Effector memory CD8-positive, alpha-beta T cell (primary cell): ENCODE results near the gene METTL21A.
"Not testable (repeated sequence)": the region's sequence is repeated elsewhere in the genome, so short reads cannot be mapped to it uniquely, and the experiment has no call there.

ENCODE experiments used
- ATAC-seq: fragments of 150-1000 bp; cut with Tn5 transposase; replicated peaks from 2 replicates; pipeline ENCODE4 v1.10.0; 2021; ENCODE audit warnings: mild to moderate bottlenecking, moderate library complexity
- DNase-seq, 3 experiments: peaks; one replicate each; pipeline ENCODE4 v3.0.0; 2021
- H3K27ac Mint-ChIP-seq, 2 donors: one replicate each; pipeline ENCODE4 v1.8.0; 2022; ENCODE audit warnings: mild to moderate bottlenecking in 2 of 2, mixed read lengths in 2 of 2, moderate library complexity in 2 of 2
- H3K27me3 Mint-ChIP-seq, 2 donors: one replicate each; pipeline ENCODE4 v1.8.0; 2022; ENCODE audit warnings: mixed read lengths in 2 of 2
- H3K36me3 Mint-ChIP-seq: one replicate; pipeline ENCODE4 v1.8.0; 2022; ENCODE audit warnings: mild to moderate bottlenecking, moderate library complexity, mixed read lengths; ENCODE audit not compliant: insufficient read depth
- H3K4me1 Mint-ChIP-seq, 2 donors: one replicate each; pipeline ENCODE4 v1.8.0; 2022; ENCODE audit warnings: low read depth in 2 of 2, mixed read lengths in 2 of 2
- H3K4me3 Mint-ChIP-seq, 2 donors: one replicate each; pipeline ENCODE4 v1.8.0; 2022; ENCODE audit warnings: mild to moderate bottlenecking in 2 of 2, mixed read lengths in 2 of 2, moderate library complexity in 2 of 2
- H3K9me3 Mint-ChIP-seq, 2 donors: one replicate each; pipeline ENCODE4 v1.8.0; 2022; ENCODE audit warnings: mixed read lengths in 2 of 2
- total RNA-seq, 9 experiments: gene quantifications; one replicate each; lab custom pipeline; 2026; lab: John Stamatoyannopoulos, UW

Gene METTL21A
- total RNA-seq, result 8.7 to 23.9 (median 17.1) reads per million in 9 experiments

DNA sequence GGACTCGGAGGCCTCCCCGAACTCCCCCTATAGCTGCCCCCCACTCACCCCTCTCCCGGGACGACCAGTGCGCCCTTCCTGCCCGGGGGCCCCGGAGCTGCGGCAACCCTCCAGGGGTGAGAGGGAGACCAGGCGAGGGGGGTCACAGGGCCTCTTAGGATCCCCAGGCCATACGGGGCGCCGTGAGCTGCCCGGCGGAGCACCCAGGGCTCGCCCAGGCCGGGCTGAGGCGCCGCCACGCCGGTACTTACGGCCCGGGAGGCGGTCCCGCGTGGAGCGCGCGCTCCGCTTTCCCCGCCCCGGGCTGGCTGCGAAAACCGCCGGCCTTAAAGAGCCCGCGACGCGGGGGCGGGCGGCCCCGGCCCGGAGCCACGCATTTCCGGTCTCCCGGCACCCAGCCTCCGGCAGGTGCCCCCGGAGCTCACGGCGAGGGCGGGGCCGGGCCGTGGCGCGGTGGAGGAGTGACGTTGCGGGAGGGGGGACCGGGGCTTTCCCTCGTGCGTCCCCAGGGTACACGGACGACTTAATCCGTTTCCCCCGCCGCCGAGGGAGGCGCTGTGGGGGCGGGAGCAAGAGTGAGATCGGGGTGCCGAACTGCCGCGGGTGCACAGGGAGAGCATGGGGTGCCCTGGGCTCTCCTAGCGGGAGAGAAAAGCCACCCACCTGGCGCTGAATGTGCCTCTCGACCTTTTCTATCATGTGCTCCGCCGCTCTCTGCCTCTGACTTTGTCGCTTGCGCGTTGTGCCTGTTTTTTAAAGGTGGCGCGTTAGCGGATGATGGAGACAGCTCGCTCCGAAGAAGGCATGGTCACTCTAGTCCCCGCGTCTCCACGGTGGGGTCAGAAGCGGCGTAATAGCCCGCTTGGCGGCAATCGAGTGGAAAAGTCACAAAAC, at the start of gene METTL21A:
TSS of gene METTL21A (minus strand) at position 381 of the 894 bp plus-strand sequence. CDS start 1,019 bp downstream, outside the sequence.
- ATAC-seq (peak; percentile 76), DNase-seq (peak; percentile 96)
- Mint-ChIP-seq H3K36me3 (peaks cover 40% of the 10 kb centered on the region), H3K27me3 (no peaks in the 10 kb centered on the region), H3K9me3 (no peaks in the 10 kb centered on the region), H3K27ac (peak within 1 kb of the TSS; percentile 83 to 89), H3K4me3 (peak within 1 kb of the TSS; percentile 92 to 93), H3K4me1 (peaks cover 21 to 32% of the 10 kb centered on the region in 2 donors)

DNA sequence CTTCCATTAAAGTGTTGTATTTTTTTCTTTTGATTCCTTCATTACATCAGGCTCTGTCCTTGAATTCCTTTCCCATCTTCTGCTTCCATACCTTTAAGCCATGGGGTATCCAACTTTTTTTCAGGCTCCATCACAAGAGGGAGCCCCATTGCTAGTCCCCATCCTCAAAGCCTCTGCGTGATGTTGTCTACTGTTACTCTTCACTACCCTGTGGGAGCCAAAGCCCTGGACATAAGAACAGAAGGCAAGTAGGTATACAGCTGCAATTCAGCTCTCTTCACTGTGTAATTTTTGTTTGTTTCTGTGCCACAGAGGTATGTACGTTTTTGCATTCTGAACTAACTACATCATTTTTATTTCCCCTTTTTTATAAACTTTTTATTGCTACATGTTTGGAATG, 49.6 kb upstream of the METTL21A start:
- Mint-ChIP-seq H3K4me1 (no peaks in the 10 kb centered on the region), H3K27me3 (peaks cover 11 to 29% of the 10 kb centered on the region in 2 donors), H3K36me3 (no peaks in the 10 kb centered on the region), H3K4me3 (no peak overlapping the region), H3K9me3 (no peaks in the 10 kb centered on the region), H3K27ac (no peak overlapping the region)
- ATAC-seq (no peak), DNase-seq (no peak)

DNA sequence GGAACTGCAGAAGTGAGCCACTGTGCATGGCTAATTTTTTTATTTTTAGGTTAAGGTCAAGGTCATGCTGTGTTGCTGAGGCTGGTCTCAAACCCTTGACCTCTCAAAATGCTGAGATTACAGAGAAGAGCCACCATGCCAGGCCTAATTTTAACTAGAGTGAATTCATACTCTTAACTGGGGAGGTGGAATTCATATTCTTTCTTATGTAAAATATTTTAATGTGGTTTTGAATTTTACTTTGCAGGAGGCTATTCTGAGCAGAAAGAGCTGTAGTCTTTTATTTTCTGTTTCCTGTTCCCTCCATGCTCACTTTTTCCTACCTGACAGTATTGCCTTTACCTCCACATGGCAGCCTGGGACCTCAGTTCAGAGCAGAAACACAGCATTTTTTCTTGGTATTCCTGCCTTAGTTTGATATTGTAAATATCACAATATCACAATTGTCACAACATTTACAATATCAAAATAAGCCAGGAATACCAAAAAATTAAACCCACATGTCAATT, 49.1 kb upstream of the METTL21A start:
- Mint-ChIP-seq H3K27ac (no peak overlapping the region), H3K9me3 (no peaks in the 10 kb centered on the region), H3K27me3 (peaks cover 6 to 24% of the 10 kb centered on the region in 2 donors), H3K36me3 (no peaks in the 10 kb centered on the region), H3K4me3 (no peak overlapping the region), H3K4me1 (no peaks in the 10 kb centered on the region)
- DNase-seq, result no peak
- ATAC-seq, result no peak

GRCh38 chr2:207673431-207673830, 48.2 kb upstream of the METTL21A start:
- no peaks in the 10 kb centered on the region for H3K36me3 Mint-ChIP-seq
- H3K4me3 Mint-ChIP-seq, result no peak overlapping the region
- no peaks in the 10 kb centered on the region for H3K9me3 Mint-ChIP-seq
- DNase-seq (no peak), ATAC-seq (no peak)
- H3K27me3 Mint-ChIP-seq, result peaks cover 6 to 22% of the 10 kb centered on the region in 2 donors
- H3K4me1 Mint-ChIP-seq, result no peaks in the 10 kb centered on the region
- H3K27ac Mint-ChIP-seq, result no peak overlapping the region

GRCh38 chr2:207670887-207671286, 45.7 kb upstream of the METTL21A start:
- Mint-ChIP-seq H3K27me3 (peaks cover 2 to 9% of the 10 kb centered on the region in 2 donors), H3K36me3 (no peaks in the 10 kb centered on the region), H3K4me1 (no peaks in the 10 kb centered on the region), H3K9me3 (no peaks in the 10 kb centered on the region), H3K4me3 (no peak overlapping the region), H3K27ac (no peak overlapping the region)
- no peak for ATAC-seq
- DNase-seq, result no peak

GRCh38 chr2:207663870-207664545, 38.8 kb upstream of the METTL21A start:
- Mint-ChIP-seq H3K9me3 (no peaks in the 10 kb centered on the region), H3K36me3 (no peaks in the 10 kb centered on the region), H3K27ac (no peak overlapping the region), H3K27me3 (no peaks in the 10 kb centered on the region), H3K4me3 (no peak overlapping the region), H3K4me1 (no peaks in the 10 kb centered on the region)
- ATAC-seq (no peak), DNase-seq (no peak)

DNA sequence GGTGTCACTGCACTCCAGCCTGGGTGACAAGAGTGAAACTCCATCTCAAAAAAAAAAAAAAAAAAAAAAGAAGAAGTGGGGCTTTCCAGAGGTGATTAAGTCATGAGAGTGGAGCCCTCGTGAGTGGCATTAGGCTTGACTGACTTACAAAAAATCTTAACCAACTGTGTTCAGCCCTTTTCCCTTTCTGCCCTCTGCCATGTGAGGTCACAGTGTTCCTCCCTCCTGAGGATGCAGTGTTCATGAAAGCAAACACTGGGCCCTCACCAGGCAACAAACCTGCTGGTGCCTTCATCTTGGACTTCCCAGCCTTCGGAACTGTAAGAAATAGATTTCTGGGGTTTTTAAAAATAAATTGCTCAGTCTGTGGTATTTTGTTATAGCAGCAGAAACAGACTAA, 37.0 kb upstream of the METTL21A start:
- no peak overlapping the region for H3K27ac Mint-ChIP-seq
- H3K9me3 Mint-ChIP-seq, result no peaks in the 10 kb centered on the region
- no peak overlapping the region for H3K4me3 Mint-ChIP-seq
- H3K36me3 Mint-ChIP-seq, result no peaks in the 10 kb centered on the region
- DNase-seq, result no peak
- H3K4me1 Mint-ChIP-seq, result no peaks in the 10 kb centered on the region
- no peaks in the 10 kb centered on the region for H3K27me3 Mint-ChIP-seq
- ATAC-seq, result peak; percentile 69

DNA sequence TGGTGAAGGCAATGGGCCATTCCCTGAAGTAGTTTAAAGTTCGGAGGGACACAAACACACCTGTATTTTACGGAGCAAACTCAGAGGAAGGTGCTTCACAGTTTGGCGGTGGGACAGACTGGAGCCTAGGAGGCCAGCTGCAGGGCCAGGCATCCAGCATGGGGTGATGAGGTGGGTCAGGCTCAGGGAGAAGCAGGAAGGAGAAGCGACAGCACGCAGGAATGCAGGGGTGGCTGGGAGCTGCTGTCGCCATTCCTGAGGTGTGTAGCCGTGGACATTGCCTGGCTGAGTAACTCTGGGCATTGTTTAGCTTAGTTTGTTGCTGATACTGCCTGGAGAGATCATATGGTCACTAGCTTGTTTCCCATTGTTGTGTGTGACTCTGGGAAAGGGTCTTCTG, 35.8 kb upstream of the METTL21A start:
- no peaks in the 10 kb centered on the region for H3K4me1 Mint-ChIP-seq
- no peaks in the 10 kb centered on the region for H3K9me3 Mint-ChIP-seq
- no peaks in the 10 kb centered on the region for H3K27me3 Mint-ChIP-seq
- H3K36me3 Mint-ChIP-seq, result no peaks in the 10 kb centered on the region
- no peak overlapping the region for H3K27ac Mint-ChIP-seq
- DNase-seq (no peak), ATAC-seq (no peak)
- no peak overlapping the region for H3K4me3 Mint-ChIP-seq

DNA sequence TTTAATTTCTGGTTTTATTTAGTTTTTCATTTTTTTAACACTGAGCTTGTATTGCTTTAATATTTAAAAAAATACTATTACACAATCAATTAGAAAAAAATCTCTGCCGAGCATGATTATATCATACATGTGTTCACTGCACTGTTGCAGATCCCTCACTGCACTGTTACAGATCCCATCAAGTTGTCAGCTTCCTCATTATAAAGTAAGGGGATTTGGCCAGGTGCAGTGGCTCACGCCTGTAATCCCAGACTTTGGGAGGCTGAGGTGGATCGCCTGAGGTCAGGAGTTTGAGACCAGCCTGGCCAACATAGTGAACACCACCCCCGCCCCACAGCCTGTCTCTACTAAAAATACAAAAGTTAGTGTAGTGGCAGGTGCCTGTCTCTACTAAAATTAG, 33.0 kb upstream of the METTL21A start:
- ATAC-seq (no peak), DNase-seq (no peak)
- Mint-ChIP-seq H3K4me1 (no peaks in the 10 kb centered on the region), H3K27ac (no peak overlapping the region), H3K9me3 (no peaks in the 10 kb centered on the region), H3K4me3 (no peak overlapping the region), H3K27me3 (no peaks in the 10 kb centered on the region), H3K36me3 (no peaks in the 10 kb centered on the region)

DNA sequence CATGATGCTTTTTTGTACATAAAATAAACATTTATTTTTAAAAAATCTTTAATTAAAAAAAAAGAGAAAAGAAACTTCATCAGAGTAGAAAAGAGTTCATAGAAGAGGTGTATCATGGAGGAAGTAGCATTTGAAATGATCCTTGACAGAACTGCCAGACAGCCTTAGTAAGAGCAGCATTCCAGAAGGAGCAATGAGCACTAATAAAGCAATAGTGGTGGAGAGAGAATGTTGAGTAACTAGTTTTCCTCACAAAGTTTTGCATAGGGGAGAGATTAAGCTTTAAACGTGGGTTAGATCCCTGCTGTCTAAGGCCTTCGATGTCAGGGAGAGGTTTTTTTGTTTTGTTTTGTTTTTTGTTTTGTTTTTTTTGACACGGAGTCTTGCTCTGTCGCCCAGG, 29.8 kb upstream of the METTL21A start:
- H3K27me3 Mint-ChIP-seq, result no peaks in the 10 kb centered on the region
- H3K4me1 Mint-ChIP-seq, result no peaks in the 10 kb centered on the region
- ATAC-seq (no peak), DNase-seq (no peak)
- H3K9me3 Mint-ChIP-seq, result no peaks in the 10 kb centered on the region
- H3K36me3 Mint-ChIP-seq, result no peaks in the 10 kb centered on the region
- no peak overlapping the region for H3K27ac Mint-ChIP-seq
- no peak overlapping the region for H3K4me3 Mint-ChIP-seq

DNA sequence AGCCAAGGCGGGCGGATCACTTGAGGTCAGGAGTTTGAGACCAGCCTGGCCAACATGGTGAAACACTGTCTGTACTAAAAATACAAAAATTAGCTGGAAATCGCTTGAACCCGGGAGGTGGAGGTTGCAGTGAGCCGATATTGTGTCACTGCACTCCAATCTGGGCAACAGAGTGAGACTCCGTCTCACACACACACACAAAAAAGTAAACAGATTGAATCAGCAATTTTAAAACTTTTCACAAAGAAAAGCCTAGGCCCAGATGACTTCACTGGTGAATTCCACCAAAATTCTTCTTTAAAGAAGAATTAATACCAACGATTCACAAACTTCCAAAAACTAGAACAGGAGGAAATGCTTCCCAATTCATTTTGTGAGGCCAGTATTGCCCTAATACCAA, 21.4 kb upstream of the METTL21A start:
- H3K27me3 Mint-ChIP-seq, DNase-seq, H3K9me3 Mint-ChIP-seq, H3K27ac Mint-ChIP-seq, ATAC-seq, H3K4me1 Mint-ChIP-seq, H3K4me3 Mint-ChIP-seq, H3K36me3 Mint-ChIP-seq: not testable (repeated sequence)

DNA sequence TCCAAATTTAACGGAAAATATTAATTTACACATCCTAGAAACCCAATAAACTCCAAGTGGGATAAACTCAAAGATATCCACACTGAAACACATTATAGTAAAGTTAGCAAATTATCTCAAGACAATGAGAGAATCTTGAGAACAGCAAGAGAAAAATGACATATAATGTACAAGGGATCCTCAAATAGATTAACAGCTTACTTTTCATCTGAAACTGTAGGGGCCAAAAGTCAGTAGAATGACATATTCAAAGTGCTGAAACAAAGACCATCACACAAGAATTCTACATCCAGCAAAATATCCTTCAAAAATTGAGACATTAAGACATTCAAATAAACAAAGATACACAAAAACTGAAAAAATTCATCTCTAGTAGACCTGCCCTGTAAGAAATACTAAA, 18.7 kb upstream of the METTL21A start:
- Mint-ChIP-seq H3K9me3 (no peaks in the 10 kb centered on the region), H3K36me3 (no peaks in the 10 kb centered on the region), H3K27ac (no peak overlapping the region), H3K4me1 (no peaks in the 10 kb centered on the region), H3K27me3 (peaks cover 13 to 16% of the 10 kb centered on the region in 2 donors), H3K4me3 (no peak overlapping the region)
- DNase-seq (no peak), ATAC-seq (no peak)

GRCh38 chr2:207640661-207641060, 15.5 kb upstream of the METTL21A start:
- no peak overlapping the region for H3K27ac Mint-ChIP-seq
- no peak overlapping the region for H3K4me3 Mint-ChIP-seq
- no peak for DNase-seq
- H3K27me3 Mint-ChIP-seq, result peaks cover 13 to 16% of the 10 kb centered on the region in 2 donors
- no peaks in the 10 kb centered on the region for H3K9me3 Mint-ChIP-seq
- ATAC-seq, result no peak
- H3K36me3 Mint-ChIP-seq, result no peaks in the 10 kb centered on the region
- no peaks in the 10 kb centered on the region for H3K4me1 Mint-ChIP-seq

GRCh38 chr2:207640160-207640559, 15.0 kb upstream of the METTL21A start:
- no peak for DNase-seq
- Mint-ChIP-seq H3K9me3 (no peaks in the 10 kb centered on the region), H3K4me1 (no peaks in the 10 kb centered on the region), H3K27me3 (peaks cover 13 to 16% of the 10 kb centered on the region in 2 donors), H3K4me3 (no peak overlapping the region), H3K27ac (no peak overlapping the region), H3K36me3 (no peaks in the 10 kb centered on the region)
- no peak for ATAC-seq
